Measurements from ENCODE around the gene PRR29.

The PRR29 gene

GRCh38 chr17:64040206-64040605 is 42.1 kb downstream of the PRR29 start:
- no peak for DNase-seq (ENCODE audit: low read depth in 2 of 2, low spot score in 1 of 2)

- DNase-seq (ENCODE audit: low read depth in 2 of 2, low spot score in 1 of 2): no peak
Observed at GRCh38 chr17:64041912-64042311, 43.8 kb downstream of the PRR29 start.

- DNase-seq (ENCODE audit: low read depth in 2 of 2, low spot score in 1 of 2): no peak
Observed at GRCh38 chr17:64042700-64043485, 44.7 kb downstream of the PRR29 start.

GRCh38 chr17:64045176-64045575 is 47.0 kb downstream of the PRR29 start:
- DNase-seq (ENCODE audit: low read depth in 2 of 2, low spot score in 1 of 2): no peak

GRCh38 chr17:64048805-64049204 is 50.7 kb downstream of the PRR29 start:
- no peak for DNase-seq (ENCODE audit: low read depth in 2 of 2, low spot score in 1 of 2)

GRCh38 chr17:64051153-64051552 is 53.0 kb downstream of the PRR29 start:
- DNase-seq (ENCODE audit: low read depth in 2 of 2, low spot score in 1 of 2): no peak

- DNase-seq (ENCODE audit: low read depth in 2 of 2, low spot score in 1 of 2): no peak
Observed at GRCh38 chr17:64053101-64053500, 55.0 kb downstream of the PRR29 start.
